DMS 273 (cell line): Measurements from ENCODE around the gene OR11H7.
A peak's percentile ranks its signal among the peaks of the same experiment; 100 is the strongest.
"Not testable (repeated sequence)": the region's sequence is repeated elsewhere in the genome, so short reads cannot be mapped to it uniquely, and the experiment has no call there.

Experiments used
- DNase-seq: peaks from one replicate; lab custom pipeline; 2025; ENCODE audit not compliant: unreplicated experiment; lab: John Stamatoyannopoulos, UW

The OR11H7 gene

DNA sequence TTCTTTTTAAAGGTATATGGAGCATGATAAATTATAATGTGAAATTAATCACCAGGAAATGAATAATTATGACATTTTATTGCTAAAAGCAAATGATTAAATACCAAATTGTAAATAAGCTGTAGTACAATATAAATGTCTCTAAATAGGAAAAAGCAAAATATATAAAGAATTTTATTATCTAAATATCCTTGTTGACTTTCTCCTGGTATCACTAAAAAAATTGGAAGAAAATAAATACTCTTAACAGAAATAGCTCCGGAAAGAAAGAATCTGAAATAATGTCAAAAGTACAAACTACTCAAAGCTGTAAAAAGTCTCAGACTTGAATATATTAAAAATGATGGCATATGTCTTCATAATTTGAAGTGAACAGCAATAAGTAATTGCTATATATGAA is at the start of gene OR11H7:
Gene OR11H7, plus strand, starts transcription at position 301 of the 400 bp plus-strand sequence.
- DNase-seq = no peak

DNA sequence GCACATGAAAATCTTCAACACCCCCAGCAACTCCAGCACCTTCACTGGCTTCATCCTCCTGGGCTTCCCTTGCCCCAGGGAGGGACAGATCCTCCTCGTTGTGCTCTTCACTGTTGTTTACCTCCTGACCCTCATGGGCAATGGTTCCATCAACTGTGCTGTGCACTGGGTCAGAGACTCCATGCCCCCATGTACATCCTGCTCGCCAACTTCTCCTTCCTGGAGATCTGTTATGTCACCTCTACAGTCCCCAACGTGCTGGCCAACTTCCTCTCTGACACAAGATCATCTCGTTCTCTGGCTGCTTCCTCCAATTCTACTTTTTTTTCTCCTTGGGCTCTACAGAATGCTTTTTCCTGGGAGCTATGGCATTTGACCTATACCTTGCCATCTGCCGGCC is 49.6 kb upstream of the OR11H7 start:
- no peak for DNase-seq

DNA sequence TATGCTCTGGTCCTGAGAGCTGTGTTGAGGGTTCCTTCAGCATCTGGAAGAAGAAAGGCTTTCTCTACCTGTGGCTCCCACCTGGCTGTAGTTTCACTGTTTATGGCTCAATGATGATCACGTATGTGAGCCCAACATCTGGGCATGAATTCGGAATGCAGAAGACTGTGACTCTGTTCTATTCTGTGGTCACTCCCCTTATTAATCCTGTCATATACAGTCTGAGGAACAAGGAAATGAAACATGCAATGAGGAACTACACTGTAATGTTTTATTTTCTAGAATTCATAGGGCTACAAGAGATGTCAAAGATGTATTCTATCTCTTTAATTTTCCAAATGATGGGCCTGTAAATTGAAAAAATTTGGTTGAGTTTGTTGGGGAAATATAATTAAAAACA is 48.9 kb upstream of the OR11H7 start:
- no peak for DNase-seq

DNA sequence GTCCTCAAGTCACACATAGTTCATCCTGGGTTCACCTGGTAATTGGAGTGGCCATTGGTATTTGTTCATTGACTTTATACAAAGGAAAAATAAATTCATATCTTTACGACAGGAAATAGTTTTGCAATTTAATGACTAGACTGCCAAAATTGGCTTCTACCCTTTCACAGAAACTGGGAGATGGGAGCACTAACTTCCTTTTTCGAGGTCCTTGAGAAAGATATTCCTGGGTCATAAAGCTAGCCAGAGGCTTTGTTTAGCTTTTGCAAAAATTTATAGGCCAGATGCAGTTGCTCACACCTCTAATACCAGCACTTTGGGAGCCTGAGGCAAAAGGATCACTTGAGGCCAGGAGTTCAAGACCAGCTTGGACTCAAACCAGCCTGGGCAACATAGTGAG is 48.3 kb upstream of the OR11H7 start:
- no peak for DNase-seq

DNA sequence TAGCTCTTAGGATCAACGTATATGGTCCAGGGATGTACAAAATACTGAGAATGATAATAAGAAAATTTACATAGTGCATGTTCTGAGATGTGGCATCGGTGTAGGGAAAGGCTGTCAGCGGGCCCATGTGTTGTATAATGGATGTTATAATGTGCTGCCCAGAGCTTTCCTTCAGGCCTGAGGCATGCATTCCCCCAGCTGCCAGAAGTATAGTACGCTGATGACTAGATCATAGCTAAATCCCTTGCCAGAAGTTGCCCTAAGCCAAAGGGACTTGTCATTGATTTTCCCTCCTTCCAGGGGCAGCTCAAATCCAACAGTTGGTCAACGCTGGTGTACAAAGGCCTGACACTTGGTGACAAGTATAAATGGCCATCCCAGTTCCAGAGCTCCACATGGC is 44.6 kb upstream of the OR11H7 start:
- no peak for DNase-seq

DNA sequence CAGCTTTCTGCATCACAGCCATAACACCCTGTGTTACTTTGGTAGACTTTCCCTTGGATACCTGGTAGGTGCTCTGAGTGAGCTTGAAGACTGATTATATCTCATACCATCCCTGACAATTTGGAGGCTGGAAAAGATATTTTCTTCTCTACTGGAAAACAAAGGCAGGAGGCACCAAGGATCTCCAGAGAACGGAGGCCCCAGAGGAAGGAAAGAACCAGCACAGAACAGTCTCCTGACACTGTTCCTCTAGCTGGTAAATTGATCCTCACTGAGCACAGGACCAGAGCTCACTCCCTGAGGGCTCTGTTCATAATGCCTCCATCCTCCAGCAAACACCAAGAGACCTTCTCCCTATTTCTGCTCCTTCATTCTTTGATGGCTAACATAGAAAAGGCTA is 38.2 kb upstream of the OR11H7 start, which contains the start of gene OR11G2:
Gene OR11G2, plus strand, starts transcription at position 301 of the 400 bp plus-strand sequence. CDS start 6,542 bp downstream, outside the sequence.
- DNase-seq = no peak

DNA sequence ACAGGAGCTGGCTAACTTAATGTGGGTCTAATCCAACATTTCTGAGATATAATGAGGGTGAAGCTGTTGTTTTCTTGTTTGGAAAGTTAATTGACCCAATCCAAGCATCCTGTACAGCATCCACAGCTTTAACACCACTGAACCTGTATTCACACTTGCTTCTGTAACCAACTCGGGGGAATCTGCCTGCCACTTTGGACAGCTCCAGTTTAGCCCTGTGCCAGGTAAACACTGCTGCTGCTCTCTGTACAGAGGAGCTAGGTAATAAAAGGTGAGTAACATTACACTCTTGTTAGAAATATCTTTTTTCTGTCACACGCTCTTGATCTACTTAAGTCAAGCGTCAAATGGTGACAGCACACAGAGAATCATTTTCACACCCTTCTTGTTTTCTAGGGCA is 37.4 kb upstream of the OR11H7 start:
- no peak for DNase-seq

DNA sequence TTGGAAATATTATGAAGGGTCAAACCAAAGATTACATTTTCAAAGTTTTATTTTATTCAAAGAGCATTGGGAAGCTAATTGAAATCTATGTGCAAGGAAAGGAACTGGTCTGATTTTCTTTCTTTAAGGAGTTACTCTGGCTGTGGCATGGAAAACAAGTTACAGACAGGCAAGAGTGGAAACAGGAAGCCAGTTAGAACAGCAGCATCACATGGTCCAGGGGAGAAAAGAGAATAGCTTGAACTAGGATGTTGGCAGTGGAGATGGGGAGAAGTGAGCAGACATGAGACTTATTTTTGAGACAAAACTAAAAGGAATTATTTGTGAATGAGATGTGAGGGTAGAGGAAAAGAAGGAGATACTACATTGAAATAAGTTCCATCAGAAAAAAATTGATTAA is 34.7 kb upstream of the OR11H7 start:
- DNase-seq = no peak

DNA sequence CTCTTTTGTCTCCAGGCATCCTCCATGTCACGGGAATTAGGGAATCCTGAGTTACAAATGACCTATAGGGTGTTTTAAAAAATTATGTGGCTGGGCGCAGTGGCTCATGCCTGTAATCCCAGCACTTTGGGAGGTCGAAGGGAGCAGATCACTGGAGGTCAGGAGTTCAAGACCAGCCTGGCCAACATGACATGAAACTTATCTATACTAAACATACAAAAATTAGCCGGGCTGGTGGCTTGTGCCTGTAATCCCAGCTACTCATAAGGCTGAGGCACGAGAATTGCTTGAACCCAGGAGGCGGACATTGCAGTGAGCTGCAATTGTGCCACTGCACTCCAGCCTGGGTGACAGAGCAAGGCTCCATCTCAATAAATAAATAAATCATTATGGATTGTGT is 33.6 kb upstream of the OR11H7 start:
- DNase-seq = not testable (repeated sequence)

DNA sequence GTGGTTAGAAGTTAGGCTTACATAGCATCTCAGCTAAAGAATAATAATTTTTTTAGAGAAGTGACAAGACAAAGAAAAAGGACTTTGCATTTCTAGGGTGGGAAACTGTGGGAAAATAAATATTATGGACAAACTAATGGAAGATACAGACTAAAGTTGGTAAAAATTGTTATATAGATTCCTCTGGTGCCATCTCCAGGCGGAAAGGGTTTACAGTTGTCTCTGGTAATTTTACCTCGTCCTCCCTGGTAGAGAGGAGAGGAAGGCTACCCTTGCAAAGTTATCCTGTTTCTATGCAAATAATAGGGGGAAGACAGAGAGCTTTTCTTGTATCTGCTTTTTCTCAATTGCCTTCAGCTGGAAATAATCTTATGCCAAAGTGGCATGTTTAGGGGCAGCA is 32.9 kb upstream of the OR11H7 start:
- DNase-seq = no peak

DNA sequence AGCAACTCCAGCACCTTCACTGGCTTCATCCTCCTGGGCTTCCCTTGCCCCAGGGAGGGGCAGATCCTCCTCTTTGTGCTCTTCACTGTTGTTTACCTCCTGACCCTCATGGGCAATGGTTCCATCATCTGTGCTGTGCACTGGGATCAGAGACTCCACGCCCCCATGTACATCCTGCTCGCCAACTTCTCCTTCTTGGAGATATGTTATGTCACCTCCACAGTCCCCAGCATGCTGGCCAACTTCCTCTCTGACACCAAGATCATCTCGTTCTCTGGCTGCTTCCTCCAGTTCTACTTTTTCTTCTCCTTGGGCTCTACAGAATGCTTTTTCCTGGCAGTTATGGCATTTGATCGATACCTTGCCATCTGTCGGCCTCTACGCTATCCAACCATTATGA is 31.3 kb upstream of the OR11H7 start:
- no peak for DNase-seq

DNA sequence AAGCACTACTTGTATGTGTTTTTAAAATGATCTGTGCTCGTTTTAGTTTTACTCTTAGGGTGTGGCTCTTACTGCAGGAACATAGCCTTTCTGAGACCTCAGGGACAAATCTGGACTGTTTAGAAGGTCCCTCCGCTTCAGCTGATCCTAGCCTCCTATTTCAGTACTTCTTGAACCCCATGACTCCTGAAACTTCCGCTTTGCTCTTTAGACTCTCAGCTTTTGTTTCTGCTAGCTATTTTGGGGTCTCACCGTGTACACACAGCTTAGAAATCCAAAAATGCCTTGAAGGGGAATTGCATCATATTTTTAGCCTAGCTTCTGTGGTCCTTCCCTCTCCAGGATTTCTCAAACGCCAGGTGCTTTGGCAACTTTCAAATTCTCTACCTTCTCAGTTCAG is 29.8 kb upstream of the OR11H7 start:
- no peak for DNase-seq

DNA sequence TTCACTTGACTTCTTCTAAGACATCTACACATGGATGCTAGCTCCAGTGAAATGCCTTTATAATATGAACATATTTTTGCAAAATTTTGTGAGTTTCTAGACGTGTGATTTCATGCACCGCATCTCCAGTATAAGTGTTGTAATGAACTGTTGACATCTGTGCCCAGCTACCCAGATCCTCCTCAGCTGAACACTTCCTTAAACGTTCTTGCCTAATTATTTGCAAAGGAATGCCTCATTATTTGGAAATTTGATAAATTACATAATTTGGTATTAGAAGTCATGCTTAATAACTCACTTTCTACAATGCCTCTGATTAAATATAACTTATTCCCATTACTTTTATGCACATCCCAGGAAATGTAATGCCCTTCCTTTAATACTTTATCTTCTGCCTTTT is 24.1 kb upstream of the OR11H7 start:
- no peak for DNase-seq

DNA sequence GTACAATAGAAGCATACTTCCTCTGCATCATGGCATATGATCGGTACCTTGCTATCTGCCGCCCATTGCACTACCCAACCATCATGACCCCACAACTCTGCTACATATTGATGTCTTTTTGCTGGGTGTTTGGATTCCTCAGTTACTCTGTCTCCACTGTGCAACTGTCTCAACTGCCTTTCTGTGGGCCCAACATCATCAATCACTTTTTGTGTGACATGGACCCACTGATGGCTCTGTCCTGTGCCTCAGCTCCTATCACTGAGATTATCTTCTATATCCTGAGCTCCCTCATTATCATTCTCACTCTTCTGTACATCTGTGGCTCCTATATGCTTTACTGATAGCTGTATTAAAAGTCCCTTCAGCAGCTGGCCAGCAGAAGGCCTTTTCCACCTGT is 19.2 kb upstream of the OR11H7 start:
- no peak for DNase-seq

DNA sequence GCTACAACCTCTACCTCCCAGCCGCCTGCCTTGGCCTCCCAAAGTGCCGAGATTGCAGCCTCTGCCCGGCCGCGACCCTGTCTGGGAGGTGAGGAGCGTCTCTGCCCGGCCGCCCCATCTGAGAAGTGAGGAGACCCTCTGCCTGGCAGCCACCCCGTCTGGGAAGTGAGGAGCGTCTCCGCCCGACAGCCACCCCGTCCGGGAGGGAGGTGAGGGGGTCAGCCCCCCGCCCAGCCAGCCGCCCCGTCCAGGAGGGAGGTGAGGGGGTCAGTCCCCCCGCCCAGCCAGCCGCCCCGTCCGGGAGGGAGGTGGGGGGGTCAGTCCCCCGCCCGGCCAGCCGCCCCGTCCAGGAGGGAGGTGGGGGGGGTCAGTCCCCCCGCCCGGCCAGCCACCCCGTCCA is 16.4 kb upstream of the OR11H7 start:
- not testable (repeated sequence) for DNase-seq

DNA sequence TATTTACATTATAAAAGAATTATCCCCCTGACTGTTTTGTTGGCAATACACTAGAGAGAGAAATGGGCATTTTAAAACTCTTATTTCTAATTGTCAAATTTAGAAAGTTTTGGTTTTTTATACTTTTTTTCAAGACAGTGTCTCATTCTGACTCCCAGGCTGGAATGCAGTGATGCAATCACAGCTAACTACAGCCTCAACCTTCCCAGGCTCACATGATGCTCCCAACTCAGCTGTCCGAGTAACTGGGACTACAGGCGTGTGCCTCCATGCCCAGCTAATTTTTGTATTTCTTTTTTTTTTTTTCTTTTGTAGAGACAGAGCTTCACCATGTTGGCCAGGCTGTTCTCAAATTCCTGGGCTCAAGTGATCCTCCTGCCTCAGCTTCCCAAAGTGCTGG is 13.6 kb upstream of the OR11H7 start:
- no peak for DNase-seq

DNA sequence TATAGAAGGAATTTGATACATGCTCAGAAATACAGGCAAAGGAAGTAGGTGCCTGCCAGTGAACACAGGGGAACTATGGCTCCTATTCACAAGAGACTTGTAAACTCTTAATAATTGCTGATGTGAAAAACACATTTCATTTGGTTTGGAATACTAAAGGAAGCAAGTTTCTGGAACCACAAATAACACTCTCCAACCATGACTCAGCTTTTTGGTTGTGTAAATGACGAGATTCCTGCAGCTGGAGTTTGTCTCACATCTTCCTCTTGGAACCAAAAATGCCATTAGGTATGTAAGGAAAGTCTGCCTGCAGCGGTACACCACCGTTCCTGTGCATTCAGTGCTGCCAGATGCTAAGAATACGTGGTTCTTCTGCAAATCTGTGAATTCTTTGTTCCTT is 9.7 kb upstream of the OR11H7 start:
- no peak for DNase-seq

DNA sequence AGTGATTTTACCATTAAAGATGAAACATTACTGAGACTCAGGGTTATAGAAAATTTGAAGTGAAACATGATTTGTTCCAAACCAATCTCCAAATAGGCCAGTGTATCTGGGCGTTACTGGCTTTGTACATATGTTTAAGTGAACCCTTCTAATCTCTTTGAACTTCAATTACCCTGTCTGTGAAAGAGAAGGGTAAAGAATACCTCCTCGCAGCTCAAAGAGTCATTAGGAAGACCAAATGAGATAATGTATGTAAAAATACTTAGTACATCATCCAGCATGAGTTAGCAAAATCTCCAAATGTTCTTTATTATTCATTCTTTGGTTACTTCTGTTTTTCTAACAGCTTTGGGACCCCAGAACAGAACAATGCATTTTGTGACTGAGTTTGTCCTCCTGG is 5.4 kb upstream of the OR11H7 start, which contains the start of gene OR11H6:
Gene OR11H6, plus strand, starts transcription at position 301 of the 400 bp plus-strand sequence. Its CDS starts 0 bp downstream, at position 301.
- DNase-seq = no peak

DNA sequence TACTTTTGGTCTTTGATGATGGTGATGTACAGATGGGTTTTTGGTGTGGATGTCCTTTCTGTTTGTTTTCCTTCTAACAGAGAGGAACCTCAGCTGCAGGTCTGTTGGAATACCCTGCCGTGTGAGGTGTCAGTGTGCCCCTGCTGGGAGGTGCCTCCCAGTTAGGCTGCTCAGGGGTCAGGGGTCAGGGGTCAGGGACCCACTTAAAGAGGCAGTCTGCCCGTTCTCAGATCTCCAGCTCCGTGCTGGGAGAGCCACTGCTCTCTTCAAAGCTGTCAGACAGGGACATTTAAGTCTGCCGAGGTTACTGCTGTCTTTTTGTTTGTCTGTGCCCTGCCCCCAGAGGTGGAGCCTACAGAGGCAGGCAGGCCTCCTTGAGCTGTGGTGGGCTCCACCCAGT is 6.6 kb downstream of the OR11H7 start:
- not testable (repeated sequence) for DNase-seq

DNA sequence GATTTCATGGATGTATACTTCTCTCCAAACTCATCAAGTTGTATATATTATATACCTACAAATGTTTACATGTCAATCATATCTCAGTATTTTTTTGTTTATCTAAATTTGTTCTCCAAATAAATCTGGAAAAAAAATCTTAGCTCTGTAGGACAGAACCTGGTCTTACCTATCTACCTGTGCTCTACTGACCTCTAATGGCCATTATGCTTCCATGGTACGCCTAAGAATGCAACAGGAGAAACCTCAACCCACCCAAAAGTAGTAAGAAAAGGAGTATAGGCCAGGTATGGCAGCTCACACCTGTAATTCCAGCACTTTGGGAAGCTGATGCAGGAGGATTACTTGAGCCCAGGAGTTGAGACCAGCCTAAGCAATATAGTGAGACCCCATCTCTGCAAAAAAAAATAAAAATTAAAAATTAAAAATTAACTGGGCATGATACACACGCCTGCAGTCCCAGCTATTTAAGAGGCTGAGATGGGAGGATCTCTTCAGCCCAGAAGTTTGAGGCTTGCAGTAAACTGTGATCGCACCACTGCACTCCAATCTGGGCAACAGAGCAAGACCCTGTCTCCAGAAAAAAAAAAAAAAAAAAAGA is 19.0 kb downstream of the OR11H7 start:
- peak; percentile 32 for DNase-seq

DNA sequence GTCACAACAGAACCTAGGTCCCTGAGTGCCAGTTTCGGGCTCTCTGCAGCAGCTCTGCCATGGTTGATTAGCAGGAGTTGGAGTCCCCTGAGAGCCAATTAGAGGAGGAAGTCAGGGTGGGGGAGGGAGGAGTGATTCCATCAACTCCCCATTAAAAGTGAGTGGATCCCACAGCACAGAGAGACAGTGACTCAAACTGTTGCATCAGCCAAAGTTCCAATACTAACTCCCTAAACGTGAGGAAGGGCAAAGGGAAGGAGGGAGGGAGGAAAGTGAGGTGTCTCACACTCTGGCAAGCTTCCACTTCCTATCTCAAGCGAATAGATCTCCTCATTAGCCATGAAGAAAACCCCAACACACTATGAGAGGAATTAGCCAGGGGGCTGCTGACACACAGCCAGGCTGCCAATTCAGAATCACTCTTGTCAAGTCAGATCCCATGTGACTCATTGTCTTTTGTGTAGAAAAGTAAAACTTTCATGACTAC is 33.9 kb downstream of the OR11H7 start:
- peak; percentile 40 for DNase-seq

DNA sequence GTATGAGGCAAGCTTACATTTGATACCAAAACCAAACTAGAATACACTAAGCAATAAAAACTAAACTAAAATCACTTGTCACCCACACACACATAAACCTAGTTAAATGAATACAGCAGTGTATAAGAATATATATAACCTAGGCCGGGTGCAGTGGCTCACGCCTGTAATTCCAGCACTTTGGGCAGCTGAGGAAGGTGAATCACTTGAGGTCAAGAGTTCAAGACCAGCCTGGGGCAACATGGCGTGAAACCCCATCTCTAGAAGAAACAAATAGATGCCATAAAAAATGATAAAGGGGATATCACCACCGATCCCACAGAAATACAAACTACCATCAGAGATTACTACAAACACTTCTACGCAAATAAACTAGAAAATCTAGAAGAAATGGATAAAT is 35.6 kb downstream of the OR11H7 start:
- DNase-seq = not testable (repeated sequence)

DNA sequence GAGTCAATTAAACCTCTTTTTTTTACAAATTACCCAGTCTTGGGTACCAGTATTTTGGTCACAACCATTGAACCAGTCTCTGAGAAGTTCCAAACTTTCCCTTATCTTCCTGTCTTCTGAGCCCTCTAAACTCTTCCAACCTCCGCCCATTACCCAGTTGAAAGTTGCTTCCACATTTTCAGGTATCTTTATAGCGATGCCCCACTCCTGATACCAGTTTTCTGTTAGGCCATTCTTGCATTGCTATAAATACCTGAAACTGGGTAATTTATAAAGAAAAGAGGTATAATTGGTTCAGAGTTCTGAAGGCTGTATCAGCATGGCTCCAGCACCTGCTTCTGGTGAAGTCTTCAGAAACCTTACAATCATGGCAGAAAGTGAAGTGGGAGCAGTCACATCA is 45.3 kb downstream of the OR11H7 start:
- no peak for DNase-seq
